Stimulated activated CD8-positive, alpha-beta memory T cell treated with anti-CD3 and anti-CD28 coated beads, Interleukin-4, amount 100 ng/mL, for 4 hours (primary cell): Measurements from ENCODE around the gene MZF1.
"Not testable (repeated sequence)": the region's sequence is repeated elsewhere in the genome, so short reads cannot be mapped to it uniquely, and the experiment has no call there.

ENCODE experiments used
- DNase-seq, 2 donors: peaks; one replicate each; pipeline ENCODE4 v3.0.0-alpha.2; 2020; ENCODE audit warnings: low read depth in 2 of 2, low spot score in 1 of 2

The MZF1 gene

GRCh38 chr19:58543826-58544590, 29.1 kb downstream of the MZF1 start, which contains the start of gene TRIM28:
TSS of gene TRIM28 (plus strand) at chr19:58544064. CDS start at chr19:58544758, 694 bp downstream.
- peak; percentile 100 for DNase-seq

- not testable (repeated sequence) for DNase-seq
These were observed 30.3 kb downstream of the MZF1 start for GRCh38 chr19:58542641-58543372.

- not testable (repeated sequence) for DNase-seq
These were observed 34.0 kb downstream of the MZF1 start for GRCh38 chr19:58539169-58539559.

GRCh38 chr19:58538257-58539168, 34.6 kb downstream of the MZF1 start:
- no peak for DNase-seq

- DNase-seq: no peak
These were observed 36.0 kb downstream of the MZF1 start for GRCh38 chr19:58536852-58537798.

- DNase-seq: no peak
These were observed 37.3 kb downstream of the MZF1 start for GRCh38 chr19:58535857-58536256.

- DNase-seq: no peak
These were observed 41.9 kb downstream of the MZF1 start for GRCh38 chr19:58531034-58531840.

- DNase-seq: no peak
These were observed 43.7 kb downstream of the MZF1 start for GRCh38 chr19:58529405-58529804.

- no peak for DNase-seq
These were observed 50.4 kb downstream of the MZF1 start for GRCh38 chr19:58522709-58523108.

- no peak for DNase-seq
These were observed 51.5 kb downstream of the MZF1 start for GRCh38 chr19:58521651-58522050.

GRCh38 chr19:58520257-58520599, 52.9 kb downstream of the MZF1 start:
- DNase-seq: no peak

GRCh38 chr19:58519355-58520256, 53.5 kb downstream of the MZF1 start, which contains the start of gene ZBTB45:
TSS of gene ZBTB45 (minus strand) at chr19:58519810. CDS start at chr19:58517673, 2,137 bp downstream.
- peak; percentile 70 to 77 for DNase-seq

- DNase-seq: no peak
These were observed 54.1 kb downstream of the MZF1 start for GRCh38 chr19:58519087-58519354.

GRCh38 chr19:58518256-58519086, 54.7 kb downstream of the MZF1 start:
- DNase-seq: no peak

- no peak for DNase-seq
These were observed 55.9 kb downstream of the MZF1 start for GRCh38 chr19:58516964-58517833.

- DNase-seq: no peak
These were observed 56.8 kb downstream of the MZF1 start for GRCh38 chr19:58516246-58516836.
